GM18507 (cell line): ENCODE results near the gene SKP1.
"Not testable (repeated sequence)": the region's sequence is repeated elsewhere in the genome, so short reads cannot be mapped to it uniquely, and the experiment has no call there.

ENCODE experiments used
- DNase-seq: peaks from one replicate; pipeline ENCODE4 v3.0.0; 2011; ENCODE audit warnings: low read depth; ENCODE audit not compliant: insufficient read length; ENCODE audit errors: extremely low spot score
- FAIRE-seq: peaks from 2 replicates; lab custom pipeline; 2011; peaks lifted over from hg19 to GRCh38; lab: Jason Lieb, UNC

SKP1 gene

DNA sequence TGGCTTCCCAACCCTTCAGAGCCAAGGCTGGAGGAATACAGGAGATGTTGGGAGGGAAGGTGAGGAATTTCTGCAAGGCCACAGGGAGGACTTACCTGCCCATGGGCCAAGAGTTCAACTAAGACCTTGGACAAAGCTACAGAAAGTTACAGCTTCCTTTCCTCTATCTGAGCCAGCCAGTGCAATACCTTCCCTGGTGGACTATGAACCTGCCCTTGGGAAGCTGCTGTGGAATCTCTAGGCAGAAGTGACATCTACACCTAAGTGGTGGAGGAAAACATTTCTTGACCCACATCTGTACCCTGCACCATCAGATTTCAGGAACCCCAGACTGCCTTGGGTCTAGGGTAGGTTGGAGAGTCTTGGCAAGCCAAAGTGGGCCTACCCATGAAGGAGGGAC, 6.7 kb upstream of the SKP1 start:
- FAIRE-seq, result no peak
- no peak for DNase-seq

DNA sequence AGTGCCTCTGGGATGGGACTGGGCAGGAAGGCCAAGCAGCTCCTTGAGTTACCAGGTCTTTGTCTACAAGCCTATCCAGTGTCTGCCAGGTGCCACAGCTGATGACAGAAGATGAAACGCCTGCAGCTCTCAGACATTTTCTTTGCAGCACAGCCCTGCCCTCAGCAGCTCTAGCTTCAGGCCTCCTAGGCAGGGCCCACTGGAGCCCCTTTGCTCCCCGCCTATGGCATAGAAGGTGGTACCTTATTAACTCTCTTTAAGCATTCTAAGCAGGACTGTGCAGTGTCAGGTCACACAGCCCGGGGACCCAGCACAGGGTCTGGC, 1.3 kb upstream of the SKP1 start:
- DNase-seq (no peak), FAIRE-seq (no peak)

DNA sequence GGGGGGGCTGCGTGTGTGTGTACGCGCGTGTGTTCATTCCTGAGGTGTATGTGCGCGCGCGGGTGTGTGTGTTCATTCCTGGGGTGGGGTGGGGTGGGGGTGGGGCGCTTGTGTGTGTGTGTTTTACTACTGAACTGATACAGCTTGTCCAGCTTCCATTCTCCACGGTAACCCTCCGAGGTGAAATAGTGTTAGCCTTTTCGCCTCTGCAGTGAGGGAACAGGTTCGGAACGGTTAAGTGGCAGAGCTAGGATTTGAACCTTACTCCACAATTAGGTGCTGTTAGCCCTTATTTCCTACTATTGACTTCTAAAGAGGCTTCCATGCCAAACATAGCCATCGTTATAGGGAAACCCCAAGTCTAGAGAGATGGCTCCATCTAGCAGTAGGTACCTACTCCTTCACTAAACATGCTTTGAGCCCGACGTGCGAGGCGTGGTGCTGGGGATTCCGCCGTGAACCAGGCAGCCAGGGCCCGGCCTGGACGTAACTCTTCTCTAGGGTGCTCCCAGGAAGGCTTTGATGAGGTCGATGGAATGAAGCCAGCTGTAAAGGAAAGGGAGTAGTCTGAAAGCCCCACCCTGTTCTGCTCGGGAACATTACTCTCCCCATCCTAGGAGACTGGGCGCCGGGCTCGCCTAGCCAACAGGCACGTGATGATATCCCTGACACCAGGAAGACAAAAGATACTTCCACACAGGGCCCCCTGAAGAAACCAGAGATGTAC, 782 bp upstream of the SKP1 start:
- no peak for FAIRE-seq

DNA sequence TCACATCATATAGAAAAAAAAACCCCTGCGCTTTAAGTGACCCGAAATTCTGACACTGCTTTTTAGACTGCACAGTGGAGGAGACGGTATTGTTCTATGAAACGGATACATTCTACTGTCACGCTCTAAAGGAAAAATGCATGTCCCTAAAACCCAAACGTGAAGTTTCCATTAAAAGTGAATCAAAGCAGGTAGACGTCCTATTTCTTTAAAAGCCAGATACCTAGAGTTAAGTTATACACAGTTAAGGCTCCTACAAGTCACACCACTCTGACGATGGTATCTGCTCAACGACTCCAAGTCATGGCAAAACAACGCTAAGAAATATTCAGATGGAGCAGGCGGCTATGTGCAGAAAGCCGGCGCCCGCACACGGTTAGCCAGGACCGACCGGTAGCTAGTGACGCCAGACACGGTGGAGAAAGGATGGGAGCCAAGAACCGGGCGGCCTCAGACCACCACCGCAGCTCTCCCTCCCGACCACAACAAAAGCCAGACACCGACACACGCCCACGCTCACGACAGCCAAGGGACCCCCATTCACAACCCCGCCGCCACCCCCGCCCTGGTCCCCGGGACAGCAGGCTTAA, 734 bp downstream of the SKP1 start:
- no peak for DNase-seq
- peak; percentile 62 for FAIRE-seq

More for the DNA sequence above, 782 bp upstream of the SKP1 start:
- no peak for DNase-seq

DNA sequence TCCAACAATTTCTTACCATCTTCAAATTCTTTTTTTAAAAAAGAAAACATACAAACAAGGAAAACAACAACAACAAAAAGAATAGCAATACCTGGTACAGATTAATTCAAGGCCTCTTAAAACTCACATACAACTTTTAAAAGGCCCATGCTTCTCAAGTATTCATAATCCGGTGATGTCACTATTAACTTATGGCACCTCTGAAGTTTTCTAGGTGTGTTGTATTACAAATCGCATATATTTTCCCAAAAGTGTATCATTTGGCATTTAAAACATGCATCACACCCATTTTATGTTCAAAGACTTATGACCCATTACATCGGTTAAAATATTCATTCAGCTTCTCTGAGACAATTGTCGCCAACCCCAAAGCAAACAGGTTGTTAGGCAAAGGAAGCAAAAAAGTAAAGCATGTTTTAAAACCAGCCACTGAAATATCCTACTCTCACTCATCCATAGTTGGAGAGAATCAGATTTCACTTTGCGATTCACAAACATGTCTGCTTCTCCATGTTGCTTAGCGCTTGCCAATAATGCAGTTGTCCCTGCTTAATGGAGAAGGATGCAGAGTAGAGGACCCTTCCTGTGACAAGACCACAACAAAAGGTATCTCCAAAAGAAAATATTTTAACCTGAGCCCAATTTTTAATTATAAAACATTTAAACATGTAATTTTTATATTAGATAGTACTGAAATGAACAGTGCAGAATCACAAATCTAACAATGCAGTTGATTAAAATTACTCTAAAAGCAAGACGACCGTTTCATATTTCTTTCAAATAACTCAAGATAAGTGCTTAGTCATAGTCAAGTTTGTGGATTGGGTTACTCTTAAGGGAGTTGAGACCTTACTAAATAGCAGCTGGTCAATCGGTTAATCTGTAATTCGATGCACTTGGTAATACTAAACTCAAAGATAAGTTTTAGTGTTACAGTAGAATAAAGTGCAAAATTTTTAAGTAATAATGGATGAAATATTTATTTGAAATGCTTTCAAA, 1.6 kb downstream of the SKP1 start:
- FAIRE-seq, result no peak
- no peak for DNase-seq

DNA sequence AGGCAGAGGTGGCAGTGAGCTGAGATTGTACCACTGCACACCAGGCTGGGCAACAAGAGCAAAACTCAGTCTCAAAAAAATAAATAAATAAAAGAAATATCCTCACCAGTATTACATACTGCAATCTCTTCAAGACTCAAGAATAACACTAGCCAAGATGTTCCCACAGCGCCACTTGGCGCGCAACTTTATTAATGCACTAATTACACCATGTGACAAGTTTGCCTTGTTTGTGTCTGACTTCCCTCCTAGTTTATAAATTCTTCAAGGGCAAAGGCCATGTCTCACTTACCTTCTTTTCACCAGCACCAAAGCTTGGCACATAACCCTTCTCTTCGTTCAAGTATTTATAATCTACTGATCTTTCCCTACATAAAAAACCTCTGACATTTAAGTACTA, 4.8 kb downstream of the SKP1 start:
- FAIRE-seq (no peak), DNase-seq (no peak)

DNA sequence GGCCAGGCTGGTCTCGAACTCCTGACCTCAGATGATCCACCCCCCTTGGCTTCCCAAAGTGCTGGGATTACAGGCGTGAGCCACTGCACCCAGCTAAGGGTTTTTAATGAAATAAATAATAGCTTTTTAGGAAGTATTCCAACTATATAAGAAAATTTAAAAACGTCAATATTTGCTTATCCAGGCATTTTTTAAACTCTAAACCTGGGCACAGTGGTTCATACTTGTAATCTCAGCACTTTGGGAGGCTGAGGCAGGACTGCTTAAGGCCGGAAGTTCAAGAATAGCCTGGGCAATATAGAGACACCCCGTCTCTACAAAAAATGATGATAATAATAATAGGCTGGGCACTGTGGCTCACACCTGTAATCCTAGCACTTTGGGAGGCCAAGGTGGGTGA, 14.2 kb downstream of the SKP1 start:
- no peak for FAIRE-seq
- DNase-seq, result no peak

DNA sequence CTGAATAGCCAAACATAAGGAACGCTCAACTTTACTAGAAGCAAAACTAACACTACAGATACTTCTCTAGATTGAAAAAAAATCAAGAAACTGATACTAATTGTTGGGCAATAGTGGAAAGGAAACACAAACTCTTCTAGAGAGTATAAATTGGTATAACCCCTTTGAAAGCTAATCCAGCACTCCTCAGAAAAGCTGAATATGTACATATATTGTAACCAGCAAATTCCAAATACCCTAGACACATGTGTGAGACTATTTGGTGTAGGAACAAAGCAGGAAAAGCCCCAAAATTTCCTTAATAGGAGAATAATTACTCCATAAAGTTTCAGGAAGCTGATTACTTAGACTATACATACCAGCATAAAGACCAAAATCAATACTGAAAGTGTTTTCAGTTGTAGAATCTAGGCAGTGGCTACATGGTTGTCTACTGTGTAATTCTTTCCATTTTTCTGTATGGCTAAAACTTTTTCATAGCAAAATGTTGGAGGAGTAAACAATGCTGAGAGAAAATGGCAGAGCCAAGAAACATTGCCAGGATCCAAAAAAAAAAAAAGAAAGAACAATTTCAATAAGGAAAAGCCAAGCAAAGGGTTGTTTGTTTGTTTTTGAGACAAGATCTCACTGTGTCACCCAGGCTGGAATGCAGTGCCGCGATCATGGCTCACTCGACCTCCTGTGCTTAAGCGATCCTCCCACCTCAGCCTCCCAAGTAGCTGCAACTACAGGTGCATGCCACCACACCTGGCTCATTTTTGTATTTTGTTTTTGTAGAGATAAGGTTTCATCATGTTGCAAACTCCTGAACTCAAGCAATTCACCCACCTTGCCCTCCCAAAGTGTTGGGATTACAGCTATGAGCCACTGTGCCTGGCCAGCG, 15.0 kb downstream of the SKP1 start:
- DNase-seq, result no peak
- FAIRE-seq, result no peak

DNA sequence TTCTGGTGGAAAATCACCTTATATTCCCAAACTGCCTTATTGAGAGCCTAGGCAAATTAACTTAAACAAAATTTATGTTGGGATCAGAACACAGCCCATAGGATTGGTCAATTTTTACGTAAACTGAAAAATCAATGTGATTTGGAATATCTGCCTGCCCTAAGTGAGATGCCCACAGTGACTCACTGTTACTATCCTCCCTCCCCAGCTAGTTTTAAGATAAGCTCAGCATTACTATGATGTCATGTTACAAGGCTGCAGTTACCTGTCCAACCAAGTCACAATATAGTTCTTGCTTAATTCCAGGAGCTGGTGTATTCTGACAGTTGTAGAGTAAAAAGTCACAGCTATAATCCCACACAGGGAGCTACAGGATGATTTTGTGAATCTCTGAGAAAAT, 23.1 kb downstream of the SKP1 start:
- DNase-seq, result no peak
- no peak for FAIRE-seq

DNA sequence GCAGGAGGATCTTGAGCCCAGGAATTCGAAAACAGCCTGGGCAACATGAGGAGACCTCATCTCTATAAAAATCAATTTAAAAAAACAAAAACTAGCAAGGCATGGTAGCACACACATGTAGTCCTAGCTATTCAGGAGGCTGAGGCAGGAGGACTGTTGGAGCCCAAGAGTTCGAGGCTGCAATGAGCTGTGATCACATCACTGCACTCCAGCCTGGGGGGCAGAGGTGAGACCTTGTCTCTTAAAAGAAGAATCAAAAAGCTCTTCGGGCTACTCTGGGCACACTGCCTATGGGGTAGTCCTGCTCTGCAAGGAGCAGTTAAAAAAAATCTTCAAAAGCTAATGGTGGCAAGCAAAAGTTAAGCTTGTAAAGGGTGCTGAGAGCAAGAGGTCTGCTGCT, 23.5 kb downstream of the SKP1 start:
- no peak for FAIRE-seq
- DNase-seq, result no peak

DNA sequence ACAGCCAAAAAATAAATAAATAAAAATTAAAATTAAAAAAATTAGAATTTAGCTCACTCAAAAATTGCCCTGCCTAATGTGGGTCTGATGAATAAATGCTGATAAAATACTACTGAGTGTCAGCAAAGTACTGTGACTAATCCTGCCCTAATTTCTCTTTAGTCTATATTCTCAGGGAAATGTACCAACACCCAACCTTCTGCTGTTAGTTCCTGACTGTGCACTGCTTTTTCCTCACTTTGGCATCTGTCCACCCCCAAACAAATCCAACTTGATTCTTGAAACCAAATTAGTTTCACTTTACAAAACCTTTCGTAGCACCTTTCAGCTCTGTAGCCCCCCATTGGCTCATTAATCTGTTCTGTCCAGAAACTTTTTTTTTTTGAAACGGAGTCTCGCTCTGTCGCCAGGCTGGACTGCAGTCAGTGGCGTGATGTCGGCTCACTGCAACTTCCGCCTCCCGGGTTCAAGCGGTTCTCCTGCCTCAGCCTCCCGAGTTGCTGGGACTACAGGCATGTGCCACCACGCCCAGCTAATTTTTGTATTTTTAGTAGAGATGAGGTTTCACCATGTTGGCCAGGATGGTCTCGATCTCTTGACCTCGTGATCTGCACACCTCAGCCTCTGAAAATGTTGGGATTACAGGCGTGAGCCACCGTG, 24.4 kb downstream of the SKP1 start:
- DNase-seq, FAIRE-seq: not testable (repeated sequence)

DNA sequence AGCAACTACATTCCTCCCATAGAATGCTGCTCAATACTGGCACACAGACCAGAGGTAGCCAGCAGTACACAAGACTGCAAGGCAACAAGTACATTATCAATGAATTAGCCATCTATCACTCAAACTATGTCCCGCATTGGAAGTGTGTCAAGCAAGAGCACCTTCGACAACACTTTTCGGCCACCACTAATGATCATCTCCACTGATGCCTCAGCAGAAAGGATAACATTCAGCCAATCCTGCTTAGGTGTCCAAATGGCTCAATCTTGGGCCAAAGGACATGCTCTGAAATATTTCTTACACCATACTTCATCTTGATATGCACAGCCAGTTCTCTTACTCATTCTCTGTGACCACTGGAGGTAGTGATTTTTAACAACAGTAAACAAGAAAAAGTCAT, 25.0 kb downstream of the SKP1 start:
- FAIRE-seq, result no peak
- DNase-seq, result no peak

DNA sequence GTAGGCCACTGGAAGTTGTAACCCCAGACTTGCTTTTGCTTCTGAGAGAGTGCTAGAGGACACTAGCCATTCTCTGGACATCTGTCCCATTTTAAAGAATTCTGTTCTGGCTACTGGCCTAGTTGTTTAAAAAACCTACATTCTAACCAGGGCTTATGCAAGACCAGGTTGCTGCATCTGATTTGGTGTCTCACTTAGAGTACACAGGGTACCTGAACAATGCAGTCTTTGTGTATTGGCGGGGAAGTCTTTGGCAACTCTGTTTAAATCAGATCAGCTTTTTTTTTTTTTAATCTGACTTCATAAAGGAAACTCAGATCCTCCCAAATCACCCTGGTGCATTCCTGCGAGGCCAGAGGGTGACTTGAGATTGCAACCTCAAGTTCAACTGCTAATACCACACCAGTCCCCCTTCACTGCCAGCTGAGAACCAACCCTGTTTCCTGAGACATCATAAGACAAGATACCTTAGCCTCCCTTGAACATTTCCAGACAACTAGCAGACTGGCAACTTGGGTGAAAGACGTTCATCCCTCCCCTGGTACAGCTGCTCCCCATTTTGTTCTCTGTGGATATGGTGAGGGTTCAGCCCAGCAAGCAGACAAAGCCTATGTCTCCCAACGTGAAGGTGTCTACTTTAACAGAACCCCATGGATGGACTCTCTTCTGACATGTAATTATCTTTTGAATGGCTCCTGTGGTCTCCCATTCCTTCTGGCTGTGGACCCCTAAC, 27.0 kb downstream of the SKP1 start:
- no peak for DNase-seq
- no peak for FAIRE-seq

DNA sequence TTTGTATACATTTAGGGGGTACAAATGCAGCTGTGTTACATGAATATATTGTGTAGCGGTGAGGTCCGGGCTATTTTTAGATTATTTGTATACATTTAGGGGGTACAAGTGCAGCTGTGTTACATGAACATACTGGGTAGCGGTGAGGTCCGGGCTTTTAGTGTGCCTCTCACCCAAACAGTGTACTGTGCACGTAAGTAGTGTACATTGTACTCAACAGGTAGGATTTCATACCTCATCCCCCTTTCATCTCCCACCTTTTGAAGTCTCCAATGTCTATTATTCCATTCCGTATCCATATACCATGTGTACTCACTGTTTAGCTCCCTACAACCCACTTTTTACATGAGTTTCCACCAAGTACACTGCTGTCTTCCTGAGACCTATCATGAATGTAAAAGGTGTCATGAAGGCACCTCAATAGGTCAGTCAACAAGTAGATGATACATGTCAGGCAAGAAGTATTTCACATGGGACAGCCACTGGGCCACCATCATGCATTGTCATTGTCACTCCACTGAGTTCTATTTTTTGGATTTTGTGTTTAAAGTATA, 27.7 kb downstream of the SKP1 start:
- no peak for FAIRE-seq
- DNase-seq, result no peak

DNA sequence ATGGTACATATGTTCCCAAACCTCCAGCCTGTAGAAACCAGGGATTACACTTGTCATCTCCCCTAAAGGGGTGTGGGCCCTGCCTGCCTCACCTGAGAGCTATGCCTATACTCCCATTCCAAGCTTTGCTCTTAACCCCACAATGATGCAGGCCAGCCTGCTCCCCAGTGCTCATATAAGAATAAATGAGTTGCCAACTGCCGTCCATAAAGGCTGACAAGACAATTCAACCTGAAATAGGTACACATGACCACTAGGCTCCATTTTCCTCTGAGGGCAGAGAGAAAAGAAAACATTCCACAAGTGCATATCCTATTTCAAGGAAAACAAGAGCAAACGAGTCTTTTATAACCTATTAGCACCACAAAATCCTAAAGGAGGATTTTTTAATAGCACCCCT, 28.4 kb downstream of the SKP1 start:
- FAIRE-seq (no peak), DNase-seq (no peak)

DNA sequence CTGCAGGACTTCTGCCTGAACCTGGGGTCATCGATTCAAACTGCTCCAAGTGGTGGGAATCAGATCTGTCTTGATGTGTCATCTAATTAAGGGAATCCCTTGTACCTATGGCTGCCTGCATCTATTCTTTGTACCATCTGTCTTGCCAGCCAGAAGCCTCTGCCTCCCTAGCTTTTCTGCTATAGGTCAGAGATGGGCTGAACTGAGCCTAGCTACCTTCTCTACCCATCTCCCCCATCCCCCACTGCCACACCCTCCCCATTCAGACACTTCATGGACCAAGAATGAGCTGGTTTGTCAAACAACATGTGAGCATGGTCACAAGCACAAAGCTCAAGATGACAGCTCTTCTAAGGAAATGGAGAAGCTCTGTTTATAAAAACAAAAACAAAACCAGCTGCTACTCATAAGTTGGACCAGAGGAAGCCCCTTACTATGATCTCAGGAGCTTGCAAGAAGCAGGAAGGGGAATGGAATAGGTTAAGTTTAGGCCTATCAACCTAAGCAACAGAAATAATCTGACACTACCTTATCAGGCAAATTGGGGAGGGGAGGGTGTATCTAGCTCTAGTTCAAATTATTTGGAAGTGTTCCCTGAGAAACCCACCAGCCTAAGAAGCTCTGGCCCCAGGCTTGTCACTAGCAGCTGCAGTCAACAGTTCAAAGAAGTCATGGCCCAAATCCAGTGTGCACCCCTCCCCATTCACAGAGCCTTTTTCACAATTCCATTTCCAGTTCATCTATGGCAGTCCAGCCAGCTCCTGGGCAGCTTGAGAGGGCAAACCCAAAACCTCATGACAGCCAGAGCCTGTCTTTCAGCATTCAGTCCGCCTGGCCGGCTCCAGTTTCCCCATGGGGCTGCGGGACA, 29.9 kb downstream of the SKP1 start:
- DNase-seq, result no peak

More for the DNA sequence above, 29.9 kb downstream of the SKP1 start:
- FAIRE-seq, result no peak
